Naive thymus-derived CD8-positive, alpha-beta T cell (primary cell): ENCODE measurements around the gene SNRNP40. TPM values are rescaled to one million over a fixed set of nuclear protein-coding genes. Genes with fewer than 3 reads are reported as not detected.

Experiments used
- ATAC-seq, 2 donors: fragments of 150-1000 bp; cut with Tn5 transposase in 1 of 2; sonication (Bioruptor Pico), chemical (Tn5 transposase) in 1 of 2; 1 replicate in 1 of 2; 2 replicates in 1 of 2; pipeline ENCODE4 v1.10.0; 2021; ENCODE audit warnings: mild to moderate bottlenecking in 2 of 2, moderate library complexity in 2 of 2
- POLR2A ChIA-PET: fragments of 350-600 bp; sonication (Branson Sonifier 250); formaldehyde crosslinking; loops from one replicate; lab custom pipeline; 2021; ENCODE audit warnings: antibody characterized with exemption; lab: Charles Lee
- DNase-seq, 10 donors: peaks; one replicate each; pipeline versions ENCODE4 v3.0.0 to v3.0.0-alpha.2; 2020 to 2022
- H3K27ac Mint-ChIP-seq, 10 donors: one replicate each; pipeline ENCODE4 v1.8.0; 2020 to 2022; ENCODE audit warnings: mild to moderate bottlenecking in 10 of 10, mixed read lengths in 10 of 10, moderate library complexity in 4 of 10, inconsistent platforms in 1 of 10
- H3K27me3 Mint-ChIP-seq, 5 donors: one replicate each; pipeline ENCODE4 v1.8.0; 2021 to 2022; ENCODE audit warnings: mixed read lengths in 5 of 5
- H3K36me3 Mint-ChIP-seq, 3 donors: one replicate each; pipeline ENCODE4 v1.8.0; 2020 to 2022; ENCODE audit warnings: mixed read lengths in 3 of 3, mild to moderate bottlenecking in 2 of 3, inconsistent platforms in 1 of 3
- H3K4me1 Mint-ChIP-seq, 4 donors: one replicate each; pipeline ENCODE4 v1.8.0; 2021 to 2022; ENCODE audit warnings: mixed read lengths in 4 of 4
- H3K4me3 Mint-ChIP-seq, 10 donors: one replicate each; pipeline ENCODE4 v1.8.0; 2020 to 2022; ENCODE audit warnings: mild to moderate bottlenecking in 10 of 10, mixed read lengths in 10 of 10, moderate library complexity in 6 of 10, inconsistent platforms in 1 of 10
- H3K9me3 Mint-ChIP-seq, 9 donors: one replicate each; pipeline ENCODE4 v1.8.0; 2020 to 2022; ENCODE audit warnings: mixed read lengths in 9 of 9, mild to moderate bottlenecking in 3 of 9, inconsistent platforms in 1 of 9, moderate library complexity in 1 of 9
- polyA plus RNA-seq, 3 donors: library from polyadenylated mRNA; unstranded; fragments of 300-500 nt; fragmentation: Illumina TruSeq; gene quantifications; one replicate each; pipeline ENCODE4 v1.2.3, GENCODE V29; 2021
- total RNA-seq, 8 experiments: library from RNA in 2 of 8; stranded (reverse) in 2 of 8; gene quantifications; one replicate each; pipeline ENCODE4 v1.2.3 and lab custom pipeline; 2021 to 2026

Gene SNRNP40
- total and polyA plus RNA-seq, 5 experiments from 2014 or later: 69.6 to 109 (median 83.9) TPM

DNA sequence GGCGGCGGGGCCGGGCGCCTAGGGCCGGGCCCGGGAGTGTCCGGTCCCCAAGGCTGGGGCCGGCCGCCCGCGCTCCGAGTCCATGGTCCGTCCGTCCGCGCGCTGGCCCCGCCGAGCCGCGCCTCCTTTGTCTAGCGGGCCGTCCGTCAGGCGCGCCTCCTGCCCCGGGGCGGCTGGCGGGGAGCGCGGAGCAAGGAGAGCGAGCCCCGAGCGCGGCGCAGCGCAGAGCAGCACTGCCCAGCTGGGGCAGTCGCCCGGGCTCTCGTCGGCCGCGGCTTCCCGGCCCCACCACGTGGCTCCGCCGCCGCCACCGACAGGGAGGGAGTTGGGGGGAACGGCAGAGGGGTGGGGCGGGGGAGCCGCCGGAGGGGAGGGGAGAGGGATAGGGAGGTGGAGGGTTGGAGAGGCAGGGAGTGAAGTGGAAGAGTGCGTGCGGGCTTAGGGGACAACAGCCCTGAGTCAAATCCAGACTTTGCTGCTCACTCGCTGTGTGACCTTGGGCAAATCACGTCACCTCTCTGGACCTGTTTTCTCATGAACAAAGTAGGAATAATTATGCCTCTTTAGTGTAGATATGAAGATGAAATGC, 56.8 kb downstream of the SNRNP40 start, which contains the start of gene NKAIN1:
TSS of gene NKAIN1 (minus strand) at position 235 of the 589 bp plus-strand sequence. CDS start 340 bp downstream, outside the sequence.
- DNase-seq: no peak
- H3K27ac Mint-ChIP-seq: peak within 1 kb of the TSS in 1 of 10 donors; percentile 50
- peaks cover 0 to 4% (median 0%) of the 10 kb centered on the region in 3 donors for H3K36me3 Mint-ChIP-seq

DNA sequence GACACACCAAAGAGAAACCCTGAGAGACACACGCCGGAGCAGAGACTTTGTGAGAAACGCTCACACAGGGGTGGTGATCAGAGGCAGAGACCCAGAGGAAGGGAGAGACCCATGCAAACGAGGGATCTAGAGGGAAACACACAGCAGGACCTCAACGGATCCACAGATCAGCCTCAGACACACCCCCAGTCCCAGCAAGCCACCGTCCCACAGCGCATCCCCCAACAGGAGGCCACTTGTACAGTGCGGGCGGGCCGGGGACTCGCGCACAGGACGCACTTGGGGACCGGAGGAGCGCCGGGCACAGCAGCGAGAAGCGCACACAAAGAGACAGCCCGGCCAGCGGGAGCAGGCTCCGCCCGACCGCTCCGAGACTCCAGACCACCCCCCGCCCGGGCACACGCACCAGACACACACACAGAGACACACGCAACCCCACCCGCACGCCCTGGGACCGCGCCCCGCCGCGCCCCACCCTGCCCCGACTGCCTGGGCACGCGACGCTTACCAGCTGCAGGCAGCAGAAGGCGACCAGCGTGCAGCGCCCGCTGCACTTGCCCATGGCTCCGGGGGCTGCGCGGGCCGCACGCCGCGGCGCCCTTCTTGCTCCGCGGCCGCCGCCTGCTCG, 57.5 kb downstream of the SNRNP40 start:
- Mint-ChIP-seq H3K27me3 (peaks cover 24 to 66% (median 49%) of the 10 kb centered on the region in 5 donors), H3K4me3 (peak overlapping the region in 9 of 10 donors; percentile 8 to 77 (median 52)), H3K9me3 (no peaks in the 10 kb centered on the region), H3K4me1 (peaks cover 8 to 21% (median 17%) of the 10 kb centered on the region in 4 donors), H3K27ac (peak overlapping the region in 1 of 10 donors; percentile 50), H3K36me3 (peaks cover 0 to 4% (median 0%) of the 10 kb centered on the region in 3 donors)
- ATAC-seq (peak in 1 of 2 donors; percentile 30), DNase-seq (no peak)
- POLR2A ChIA-PET: no interaction called here

More for the DNA sequence above, 56.8 kb downstream of the SNRNP40 start, which contains the start of gene NKAIN1:
- POLR2A ChIA-PET: no interaction called here
- H3K4me1 Mint-ChIP-seq: peaks cover 8 to 21% (median 17%) of the 10 kb centered on the region in 4 donors
- peaks cover 22 to 59% (median 45%) of the 10 kb centered on the region in 5 donors for H3K27me3 Mint-ChIP-seq
- H3K4me3 Mint-ChIP-seq: peak within 1 kb of the TSS; percentile 8 to 77 (median 66)
- ATAC-seq: no peak
- H3K9me3 Mint-ChIP-seq: no peaks in the 10 kb centered on the region

DNA sequence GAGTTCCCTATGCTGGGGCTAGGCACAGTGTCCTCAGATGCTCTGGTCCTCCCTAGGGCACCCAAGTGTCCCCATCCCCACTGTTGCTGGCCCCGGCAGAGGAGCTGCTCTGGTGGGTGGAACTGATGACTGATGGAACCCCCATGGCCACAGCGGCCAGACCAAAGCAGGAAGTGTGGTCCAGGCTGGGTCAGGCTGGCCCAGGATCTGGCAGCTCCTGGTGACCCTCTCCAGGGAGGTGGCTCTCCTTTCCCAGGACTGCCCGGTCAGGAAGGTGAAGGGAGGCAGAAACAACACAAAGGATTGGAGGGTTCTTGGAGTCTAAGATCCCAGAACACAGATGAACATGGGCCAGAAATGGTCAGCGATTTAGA, 58.0 kb downstream of the SNRNP40 start:
- Mint-ChIP-seq H3K4me3 (peak overlapping the region in 8 of 10 donors; percentile 20 to 77 (median 53)), H3K4me1 (peaks cover 8 to 21% (median 17%) of the 10 kb centered on the region in 4 donors), H3K36me3 (peaks cover 0 to 4% (median 0%) of the 10 kb centered on the region in 3 donors), H3K27ac (peak overlapping the region in 1 of 10 donors; percentile 50), H3K27me3 (peaks cover 24 to 71% (median 49%) of the 10 kb centered on the region in 5 donors), H3K9me3 (no peaks in the 10 kb centered on the region)
- DNase-seq (no peak), ATAC-seq (no peak)
- POLR2A ChIA-PET: no interaction called here

DNA sequence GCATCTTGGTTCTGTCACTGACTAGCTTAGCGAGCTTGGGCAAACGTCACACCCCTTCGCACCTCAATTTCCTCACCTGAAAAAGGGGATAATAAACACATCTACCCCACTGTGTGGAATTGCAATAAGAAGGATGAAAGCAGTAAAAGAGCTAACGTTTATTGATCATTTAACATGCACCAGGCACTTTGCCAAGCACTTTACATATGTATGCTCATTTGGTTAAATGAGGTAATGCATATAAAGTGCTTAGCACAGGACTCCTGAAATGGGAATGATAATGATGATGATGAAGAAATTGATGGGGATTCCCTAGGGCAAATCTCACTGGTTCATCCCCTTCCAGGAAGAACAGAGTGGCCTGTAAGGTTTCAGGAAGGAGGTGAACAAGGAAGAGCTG, 61.7 kb downstream of the SNRNP40 start:
- H3K36me3 Mint-ChIP-seq: no peaks in the 10 kb centered on the region
- no peak overlapping the region for H3K27ac Mint-ChIP-seq
- ATAC-seq (no peak), DNase-seq (no peak)
- peaks cover 5 to 9% (median 7%) of the 10 kb centered on the region in 4 donors for H3K4me1 Mint-ChIP-seq
- no peaks in the 10 kb centered on the region for H3K9me3 Mint-ChIP-seq
- POLR2A ChIA-PET: no interaction called here
- H3K4me3 Mint-ChIP-seq: no peak overlapping the region
- H3K27me3 Mint-ChIP-seq: peaks cover 17 to 61% (median 36%) of the 10 kb centered on the region in 5 donors

DNA sequence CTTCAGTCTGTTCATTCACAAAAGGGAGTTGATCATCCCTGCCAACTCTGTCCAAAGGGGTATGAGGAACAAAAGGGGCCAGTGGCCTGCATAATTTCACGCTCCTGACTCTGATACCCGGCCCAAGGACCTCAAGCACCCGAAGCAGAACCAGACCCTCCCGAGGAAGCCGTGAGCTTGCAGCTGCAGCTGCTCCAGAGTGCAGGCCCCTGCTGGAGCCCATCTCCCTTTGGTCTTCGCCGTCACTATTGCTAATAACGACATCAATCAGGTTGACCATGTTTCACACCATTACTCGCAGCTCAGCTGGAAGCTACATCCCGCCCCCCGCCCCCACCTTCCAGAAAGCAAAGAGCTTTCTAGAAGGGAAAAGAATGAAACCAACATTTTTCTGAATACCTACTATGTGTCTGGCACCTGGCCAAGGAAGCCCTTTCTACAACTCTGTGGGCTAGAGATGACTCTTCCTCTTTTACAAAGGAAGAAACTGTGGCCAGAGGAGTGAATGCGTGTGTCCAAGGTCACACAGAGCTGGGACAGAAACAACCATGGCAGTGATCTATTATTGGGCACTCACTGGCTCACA, 62.4 kb downstream of the SNRNP40 start:
- H3K27me3 Mint-ChIP-seq: peaks cover 17 to 59% (median 36%) of the 10 kb centered on the region in 5 donors
- POLR2A ChIA-PET: no interaction called here
- DNase-seq (no peak), ATAC-seq (no peak)
- H3K9me3 Mint-ChIP-seq: no peaks in the 10 kb centered on the region
- no peak overlapping the region for H3K4me3 Mint-ChIP-seq
- peaks cover 5 to 9% (median 7%) of the 10 kb centered on the region in 4 donors for H3K4me1 Mint-ChIP-seq
- no peak overlapping the region for H3K27ac Mint-ChIP-seq
- no peaks in the 10 kb centered on the region for H3K36me3 Mint-ChIP-seq

DNA sequence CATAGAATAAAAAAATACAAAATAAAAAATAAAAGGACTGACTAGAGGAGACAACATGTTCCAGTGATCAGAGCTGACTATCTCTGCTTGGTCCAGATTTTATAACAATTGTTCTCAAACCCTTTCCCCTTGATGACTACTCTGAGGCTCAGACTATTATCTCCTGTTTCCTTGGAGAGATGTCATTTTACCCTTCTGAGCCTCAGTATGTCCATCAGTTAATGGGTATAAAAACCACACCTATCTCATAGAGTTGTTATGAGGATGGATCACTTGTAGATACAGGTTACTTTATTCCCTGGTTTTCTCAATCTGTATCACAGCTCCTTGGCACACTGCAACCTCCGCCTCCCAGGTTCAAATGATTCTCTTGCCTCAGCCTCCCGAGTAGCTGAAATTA, 63.9 kb downstream of the SNRNP40 start:
- no peak overlapping the region for H3K4me3 Mint-ChIP-seq
- H3K27me3 Mint-ChIP-seq: peaks cover 14 to 44% (median 23%) of the 10 kb centered on the region in 5 donors
- H3K9me3 Mint-ChIP-seq: no peaks in the 10 kb centered on the region
- no peak for DNase-seq
- no peaks in the 10 kb centered on the region for H3K4me1 Mint-ChIP-seq
- no peak overlapping the region for H3K27ac Mint-ChIP-seq
- POLR2A ChIA-PET: no interaction called here
- no peak for ATAC-seq
- no peaks in the 10 kb centered on the region for H3K36me3 Mint-ChIP-seq

DNA sequence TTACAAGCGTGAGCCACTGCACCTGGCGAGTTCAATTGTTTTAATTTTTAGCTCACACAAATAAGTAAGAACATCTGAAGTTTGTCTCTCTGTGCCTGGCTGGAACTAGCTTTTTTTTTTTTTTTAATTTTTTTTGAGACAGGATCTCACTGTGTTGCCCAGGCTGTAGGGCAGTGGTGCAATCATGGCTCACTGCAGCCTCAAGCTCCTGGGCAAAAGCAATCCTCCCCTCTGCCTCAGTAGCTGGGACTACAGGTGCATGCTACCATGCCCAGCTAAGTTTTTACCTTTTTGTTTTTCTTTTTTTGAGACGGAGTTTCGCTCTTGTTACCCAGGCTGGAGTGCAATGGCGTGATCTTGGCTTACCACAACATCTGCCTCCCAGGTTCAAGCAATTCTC, 64.8 kb downstream of the SNRNP40 start:
- Mint-ChIP-seq H3K4me1 (no peaks in the 10 kb centered on the region), H3K4me3 (no peak overlapping the region), H3K27me3 (peaks cover 11 to 39% (median 21%) of the 10 kb centered on the region in 5 donors), H3K27ac (no peak overlapping the region), H3K36me3 (no peaks in the 10 kb centered on the region), H3K9me3 (no peaks in the 10 kb centered on the region)
- ATAC-seq: no peak
- POLR2A ChIA-PET: no interaction called here
- DNase-seq: no peak

DNA sequence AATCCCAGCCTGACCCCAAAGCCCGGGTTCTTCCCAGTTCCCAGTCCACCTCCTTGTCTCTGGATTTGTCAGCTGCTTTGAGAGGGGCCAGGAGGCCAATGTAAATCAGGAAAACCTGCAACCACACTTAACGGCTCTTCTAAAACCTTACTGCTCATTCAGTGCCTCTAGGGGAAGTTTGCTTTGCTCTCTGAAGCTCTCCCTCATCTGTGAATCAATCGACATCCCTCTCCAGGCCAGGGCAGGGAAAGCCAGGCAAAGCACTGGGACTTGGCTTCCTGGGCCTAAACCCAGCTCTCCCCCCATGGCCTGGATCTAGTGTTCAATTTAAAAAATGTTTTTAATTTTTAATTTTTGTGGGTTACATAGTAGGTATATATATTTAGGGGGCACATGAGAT, 66.2 kb downstream of the SNRNP40 start:
- no peaks in the 10 kb centered on the region for H3K36me3 Mint-ChIP-seq
- H3K4me3 Mint-ChIP-seq: no peak overlapping the region
- POLR2A ChIA-PET: interaction anchor here (0.7 kb wide), 1 partner anchor 18 kb away, joined by 3 read pairs; no protein-coding TSS in a partner anchor
- DNase-seq (no peak), ATAC-seq (no peak)
- peaks cover 5 to 25% (median 12%) of the 10 kb centered on the region in 5 donors for H3K27me3 Mint-ChIP-seq
- H3K27ac Mint-ChIP-seq: no peak overlapping the region
- H3K9me3 Mint-ChIP-seq: no peaks in the 10 kb centered on the region
- no peaks in the 10 kb centered on the region for H3K4me1 Mint-ChIP-seq

DNA sequence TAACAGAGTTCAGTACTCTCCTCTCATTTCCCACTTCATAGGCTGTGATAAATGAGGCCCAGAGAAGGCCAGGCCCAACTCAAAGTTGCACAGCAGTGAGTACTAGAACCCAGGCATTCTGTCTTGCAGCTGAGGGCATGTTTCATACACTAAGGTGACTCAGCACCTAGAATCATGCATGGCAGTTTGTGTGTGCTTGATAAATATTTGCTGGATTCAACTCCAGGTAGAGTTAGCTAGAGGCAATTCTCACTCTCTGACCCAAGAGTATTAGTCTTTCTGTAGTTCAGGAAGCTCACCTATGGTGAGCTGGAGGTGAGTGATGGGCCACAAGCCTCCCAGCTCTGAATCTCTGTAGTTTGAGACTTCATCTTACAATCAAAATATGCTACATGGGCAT, 67.6 kb downstream of the SNRNP40 start:
- Mint-ChIP-seq H3K4me3 (no peak overlapping the region), H3K27me3 (peaks cover 0 to 11% (median 2%) of the 10 kb centered on the region in 5 donors), H3K9me3 (no peaks in the 10 kb centered on the region), H3K4me1 (no peaks in the 10 kb centered on the region), H3K36me3 (no peaks in the 10 kb centered on the region), H3K27ac (no peak overlapping the region)
- POLR2A ChIA-PET: no interaction called here
- DNase-seq: no peak
- ATAC-seq: no peak

DNA sequence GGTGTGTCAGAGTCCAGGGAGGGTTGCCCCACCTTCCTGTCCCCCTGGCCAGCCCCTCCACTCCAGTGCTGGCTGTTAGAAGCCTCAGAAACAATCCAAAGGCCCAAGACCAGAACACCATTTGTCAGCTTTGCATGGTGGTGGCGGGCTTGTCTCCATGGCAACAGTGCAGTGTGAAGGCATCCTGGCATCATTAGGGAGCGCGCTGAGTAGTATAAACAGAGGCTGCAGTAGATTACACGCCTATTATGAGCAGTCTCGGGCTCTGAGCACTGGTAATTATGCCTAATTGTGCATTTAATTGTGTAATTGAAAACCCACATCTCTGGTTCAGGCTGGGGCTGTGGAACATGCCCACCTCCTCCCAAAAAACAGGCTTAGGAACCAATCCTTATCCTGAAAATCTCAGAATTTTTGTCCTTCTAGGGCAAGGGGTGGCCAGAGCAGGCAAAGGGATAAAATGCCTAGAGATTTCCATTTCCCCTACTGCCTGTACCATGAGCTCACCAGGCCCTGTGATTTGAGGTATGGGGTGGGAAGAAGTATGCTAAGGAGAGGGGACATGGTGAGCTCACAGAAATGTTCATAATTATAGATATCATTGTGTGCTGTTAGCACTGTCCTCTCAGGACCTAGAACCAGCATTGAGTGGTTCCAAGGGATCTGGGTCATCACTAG, 68.6 kb downstream of the SNRNP40 start:
- peaks cover 0 to 4% (median 2%) of the 10 kb centered on the region in 5 donors for H3K27me3 Mint-ChIP-seq
- no peaks in the 10 kb centered on the region for H3K4me1 Mint-ChIP-seq
- no peaks in the 10 kb centered on the region for H3K36me3 Mint-ChIP-seq
- DNase-seq (no peak), ATAC-seq (no peak)
- H3K9me3 Mint-ChIP-seq: no peaks in the 10 kb centered on the region
- no peak overlapping the region for H3K27ac Mint-ChIP-seq
- POLR2A ChIA-PET: no interaction called here
- H3K4me3 Mint-ChIP-seq: no peak overlapping the region

DNA sequence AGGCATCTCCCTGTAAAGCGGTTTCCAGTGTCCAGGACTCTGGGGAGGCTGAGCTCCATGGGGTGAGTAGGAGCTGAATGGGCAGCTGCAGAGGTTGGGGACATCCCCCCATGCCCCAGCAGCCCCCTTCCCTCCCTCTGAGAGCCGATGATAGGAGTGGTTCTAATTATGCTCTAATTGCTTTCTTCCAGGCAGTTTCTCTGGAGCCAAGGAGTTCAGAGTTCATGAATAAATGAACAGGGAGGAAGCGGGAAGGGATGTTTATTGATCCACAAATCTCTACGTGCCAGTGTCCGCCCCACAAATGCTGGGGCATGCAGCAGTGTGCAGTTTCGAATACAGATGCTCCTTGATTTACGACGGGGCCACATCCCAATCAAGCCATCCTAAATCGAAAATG, 72.5 kb downstream of the SNRNP40 start:
- POLR2A ChIA-PET: interaction anchor here (0.6 kb wide), 1 partner anchor 274 kb away, joined by 3 read pairs; no protein-coding TSS in a partner anchor
- H3K36me3 Mint-ChIP-seq: no peaks in the 10 kb centered on the region
- DNase-seq: no peak
- no peak overlapping the region for H3K4me3 Mint-ChIP-seq
- peaks cover 0 to 4% (median 0%) of the 10 kb centered on the region in 5 donors for H3K27me3 Mint-ChIP-seq
- H3K27ac Mint-ChIP-seq: no peak overlapping the region
- no peaks in the 10 kb centered on the region for H3K4me1 Mint-ChIP-seq
- no peaks in the 10 kb centered on the region for H3K9me3 Mint-ChIP-seq
- no peak for ATAC-seq

DNA sequence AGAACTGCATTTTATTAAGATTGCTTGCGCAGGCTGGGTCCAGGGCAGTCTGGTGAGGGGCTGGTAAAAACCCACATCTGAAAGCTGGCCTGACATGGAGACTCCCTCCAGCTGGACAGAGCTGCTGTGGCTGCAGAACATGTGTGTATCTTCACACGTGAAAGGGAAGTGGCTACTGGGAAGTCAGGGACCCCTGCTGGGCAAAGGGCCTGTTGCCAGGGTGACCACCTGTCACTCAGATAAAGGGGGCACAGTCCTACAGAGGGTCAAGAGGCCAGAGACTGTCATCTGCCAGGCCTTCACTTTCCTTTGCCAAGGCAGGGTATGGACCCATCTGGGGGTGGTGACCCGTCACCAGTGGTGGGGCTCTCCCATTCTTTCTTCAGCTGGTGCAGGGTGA, 74.4 kb downstream of the SNRNP40 start:
- Mint-ChIP-seq H3K27ac (no peak overlapping the region), H3K27me3 (peaks cover 0 to 4% (median 0%) of the 10 kb centered on the region in 5 donors), H3K36me3 (no peaks in the 10 kb centered on the region), H3K9me3 (no peaks in the 10 kb centered on the region), H3K4me3 (no peak overlapping the region), H3K4me1 (no peaks in the 10 kb centered on the region)
- POLR2A ChIA-PET: no interaction called here
- DNase-seq (no peak), ATAC-seq (no peak)
